Measurements from ENCODE around the gene GLIS1. TPM values are rescaled to one million over a fixed set of nuclear protein-coding genes. Genes with fewer than 3 reads are reported as not detected.

GLIS1 gene
- total RNA-seq, 1 donor from 2014 or later = 17.4 TPM

DNA sequence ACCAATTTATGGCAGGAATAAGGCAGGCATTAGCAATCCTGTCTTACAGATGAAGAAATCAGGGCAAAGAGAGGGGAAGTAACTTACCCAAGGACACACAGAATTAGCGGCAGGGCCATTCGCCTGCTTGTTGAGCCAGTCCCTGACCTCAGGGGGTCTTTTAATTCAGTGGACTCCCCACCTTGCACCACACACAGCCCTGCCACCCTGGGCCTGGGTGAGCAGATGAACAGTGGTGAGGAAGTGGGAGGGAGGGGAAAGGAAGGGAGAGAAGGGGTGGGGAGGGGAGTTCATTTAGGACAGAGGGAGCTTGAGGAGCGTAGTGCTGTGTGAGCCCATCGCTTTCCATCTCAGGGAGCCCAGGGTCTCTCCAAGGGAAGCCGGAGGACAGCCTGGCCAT, 34.7 kb downstream of the GLIS1 start:
- Mint-ChIP-seq H3K4me3 (ENCODE audit: unreplicated experiment) (no peak overlapping the region), H3K9me3 (ENCODE audit: low read depth) (peaks cover 3% of the 10 kb centered on the region), H3K36me3 (ENCODE audit: low read depth) (peaks cover 6% of the 10 kb centered on the region), H3K27me3 (ENCODE audit: low read depth) (no peaks in the 10 kb centered on the region), H3K4me1 (ENCODE audit: low read depth) (peaks cover 4% of the 10 kb centered on the region), H3K27ac (ENCODE audit: unreplicated experiment) (no peak overlapping the region)
- DNase-seq (ENCODE audit: low spot score) = no peak
- TF ChIP-seq, protein P1, sequence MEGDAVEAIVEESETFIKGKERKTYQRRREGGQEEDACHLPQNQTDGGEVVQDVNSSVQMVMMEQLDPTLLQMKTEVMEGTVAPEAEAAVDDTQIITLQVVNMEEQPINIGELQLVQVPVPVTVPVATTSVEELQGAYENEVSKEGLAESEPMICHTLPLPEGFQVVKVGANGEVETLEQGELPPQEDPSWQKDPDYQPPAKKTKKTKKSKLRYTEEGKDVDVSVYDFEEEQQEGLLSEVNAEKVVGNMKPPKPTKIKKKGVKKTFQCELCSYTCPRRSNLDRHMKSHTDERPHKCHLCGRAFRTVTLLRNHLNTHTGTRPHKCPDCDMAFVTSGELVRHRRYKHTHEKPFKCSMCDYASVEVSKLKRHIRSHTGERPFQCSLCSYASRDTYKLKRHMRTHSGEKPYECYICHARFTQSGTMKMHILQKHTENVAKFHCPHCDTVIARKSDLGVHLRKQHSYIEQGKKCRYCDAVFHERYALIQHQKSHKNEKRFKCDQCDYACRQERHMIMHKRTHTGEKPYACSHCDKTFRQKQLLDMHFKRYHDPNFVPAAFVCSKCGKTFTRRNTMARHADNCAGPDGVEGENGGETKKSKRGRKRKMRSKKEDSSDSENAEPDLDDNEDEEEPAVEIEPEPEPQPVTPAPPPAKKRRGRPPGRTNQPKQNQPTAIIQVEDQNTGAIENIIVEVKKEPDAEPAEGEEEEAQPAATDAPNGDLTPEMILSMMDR (IDR thresholded peaks at IDR 0.05) = no peak

DNA sequence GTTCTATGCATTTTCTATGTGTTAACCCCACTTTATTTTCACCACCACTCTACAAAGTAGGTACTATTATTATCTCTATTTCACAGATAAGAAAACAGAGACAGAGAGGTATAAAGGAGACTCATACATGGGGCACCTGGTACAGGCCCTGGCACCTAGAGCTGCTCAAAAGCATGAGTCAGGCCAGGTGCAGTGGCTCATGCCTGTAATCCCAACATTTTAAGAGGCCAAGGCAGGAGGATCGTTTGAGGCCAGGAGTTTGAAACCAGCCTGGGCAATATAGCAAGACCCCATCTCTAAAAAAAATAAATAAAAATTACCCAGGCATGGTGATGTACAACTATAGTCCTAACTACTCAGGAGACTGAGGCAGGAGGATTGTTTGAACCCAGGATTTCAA, 35.8 kb downstream of the GLIS1 start:
- H3K27me3 Mint-ChIP-seq (ENCODE audit: low read depth) = no peaks in the 10 kb centered on the region
- DNase-seq (ENCODE audit: low spot score) = no peak
- TF ChIP-seq, protein P1 (IDR thresholded peaks at IDR 0.05) = no peak
- peaks cover 10% of the 10 kb centered on the region for H3K4me1 Mint-ChIP-seq (ENCODE audit: low read depth)
- H3K36me3 Mint-ChIP-seq (ENCODE audit: low read depth) = peaks cover 6% of the 10 kb centered on the region
- H3K9me3 Mint-ChIP-seq (ENCODE audit: low read depth) = peaks cover 3% of the 10 kb centered on the region
- no peak overlapping the region for H3K4me3 Mint-ChIP-seq (ENCODE audit: unreplicated experiment)
- H3K27ac Mint-ChIP-seq (ENCODE audit: unreplicated experiment) = no peak overlapping the region

DNA sequence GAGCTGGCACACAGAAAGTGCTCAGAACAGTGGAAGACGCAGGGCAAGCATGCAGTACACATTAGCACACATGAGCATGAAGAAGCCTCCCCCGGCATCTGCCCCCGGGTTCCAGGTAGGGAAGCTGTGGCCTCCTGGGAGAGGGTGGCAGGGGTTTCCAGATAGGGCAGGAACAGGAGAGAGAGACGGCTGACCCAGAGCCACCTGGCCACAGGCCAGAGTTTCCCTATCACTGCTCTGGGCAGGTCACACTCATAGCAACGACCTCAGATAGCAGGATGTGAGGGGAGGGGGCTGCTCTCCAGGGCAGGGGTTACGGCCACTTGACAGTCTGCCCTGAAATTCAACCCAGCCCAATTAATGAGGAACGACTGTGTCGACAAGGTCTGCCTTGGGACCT, 36.6 kb downstream of the GLIS1 start:
- peaks cover 18% of the 10 kb centered on the region for H3K4me1 Mint-ChIP-seq (ENCODE audit: low read depth)
- no peak for DNase-seq (ENCODE audit: low spot score)

DNA sequence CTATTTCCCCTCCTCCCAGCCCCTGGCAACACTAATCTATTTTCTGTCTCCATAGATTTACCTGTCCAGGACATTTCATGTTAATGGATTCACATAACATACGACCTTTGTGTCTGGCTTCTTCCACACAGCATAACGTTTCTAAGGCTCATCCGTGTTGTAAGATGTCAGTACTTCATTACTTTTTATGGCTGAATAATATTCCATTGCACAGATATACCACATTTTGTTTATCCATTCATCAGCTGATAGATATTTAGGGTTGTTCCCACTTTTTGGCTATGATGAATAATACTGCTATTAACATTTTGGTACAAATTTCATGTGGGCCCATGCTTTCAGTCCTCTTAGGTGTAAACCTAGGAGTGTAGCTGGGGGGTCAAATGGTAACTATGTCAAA, 38.2 kb downstream of the GLIS1 start:
- no peak for DNase-seq (ENCODE audit: low spot score)
- Mint-ChIP-seq H3K9me3 (ENCODE audit: low read depth) (peaks cover 3% of the 10 kb centered on the region), H3K27ac (ENCODE audit: unreplicated experiment) (no peak overlapping the region), H3K36me3 (ENCODE audit: low read depth) (peaks cover 6% of the 10 kb centered on the region), H3K27me3 (ENCODE audit: low read depth) (no peaks in the 10 kb centered on the region), H3K4me1 (ENCODE audit: low read depth) (peaks cover 34% of the 10 kb centered on the region), H3K4me3 (ENCODE audit: unreplicated experiment) (no peak overlapping the region)
- TF ChIP-seq, protein P1 (IDR thresholded peaks at IDR 0.05) = no peak

More for the DNA sequence above, 36.6 kb downstream of the GLIS1 start:
- peaks cover 6% of the 10 kb centered on the region for H3K36me3 Mint-ChIP-seq (ENCODE audit: low read depth)
- H3K9me3 Mint-ChIP-seq (ENCODE audit: low read depth) = peaks cover 3% of the 10 kb centered on the region
- H3K27me3 Mint-ChIP-seq (ENCODE audit: low read depth) = no peaks in the 10 kb centered on the region
- no peak overlapping the region for H3K27ac Mint-ChIP-seq (ENCODE audit: unreplicated experiment)
- TF ChIP-seq, protein P1 (IDR thresholded peaks at IDR 0.05) = no peak
- H3K4me3 Mint-ChIP-seq (ENCODE audit: unreplicated experiment) = no peak overlapping the region

DNA sequence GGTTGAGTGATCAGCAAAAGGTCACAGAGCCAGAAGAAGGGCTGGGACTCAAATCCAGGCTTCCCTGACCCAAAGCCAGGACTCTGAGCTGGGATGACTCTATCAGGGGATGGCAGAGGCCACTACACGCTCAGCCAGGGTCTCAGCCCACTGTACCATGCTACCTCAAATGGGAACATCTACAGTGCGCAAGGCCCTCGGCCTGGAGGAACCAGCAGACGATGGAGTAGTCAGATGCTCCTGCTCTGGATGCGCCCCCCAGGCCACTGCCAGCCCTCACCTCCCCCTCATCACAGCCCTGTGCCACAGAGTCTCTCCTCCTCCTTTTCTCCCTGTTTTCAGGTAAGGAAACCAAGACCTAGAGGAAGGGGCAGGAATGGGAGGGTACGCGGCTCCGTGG, 39.0 kb downstream of the GLIS1 start:
- TF ChIP-seq, protein P1 (IDR thresholded peaks at IDR 0.05) = no peak
- Mint-ChIP-seq H3K27me3 (ENCODE audit: low read depth) (no peaks in the 10 kb centered on the region), H3K4me3 (ENCODE audit: unreplicated experiment) (no peak overlapping the region), H3K4me1 (ENCODE audit: low read depth) (peaks cover 42% of the 10 kb centered on the region), H3K36me3 (ENCODE audit: low read depth) (peaks cover 6% of the 10 kb centered on the region), H3K27ac (ENCODE audit: unreplicated experiment) (no peak overlapping the region), H3K9me3 (ENCODE audit: low read depth) (peaks cover 3% of the 10 kb centered on the region)
- no peak for DNase-seq (ENCODE audit: low spot score)
